Activated T-cell treated with anti-CD3 and anti-CD28 coated beads, Interleukin-2, amount 50 U/mL, for 48 hours (primary cell): ENCODE data around the gene IFNAR1.
"Not testable (repeated sequence)": the region's sequence is repeated elsewhere in the genome, so short reads cannot be mapped to it uniquely, and the experiment has no call there.

Experiments
- DNase-seq, 2 experiments: peaks; one replicate each; pipeline ENCODE4 v3.0.0-alpha.2; 2020

IFNAR1 gene

GRCh38 chr21:33378081-33378480 is 53.3 kb downstream of the IFNAR1 start:
- DNase-seq, result no peak

GRCh38 chr21:33379934-33380333 is 55.2 kb downstream of the IFNAR1 start:
- DNase-seq, result not testable (repeated sequence)

GRCh38 chr21:33380483-33380998 is 55.8 kb downstream of the IFNAR1 start:
- peak; percentile 93 to 94 for DNase-seq

GRCh38 chr21:33381381-33381780 is 56.6 kb downstream of the IFNAR1 start:
- not testable (repeated sequence) for DNase-seq

- peak; percentile 77 to 81 for DNase-seq
Observed at GRCh38 chr21:33383056-33383888, 58.5 kb downstream of the IFNAR1 start.

- DNase-seq, result peak in 1 of 2 experiments; percentile 48
Observed at GRCh38 chr21:33384841-33385331, 60.1 kb downstream of the IFNAR1 start.

GRCh38 chr21:33386222-33386784 is 61.5 kb downstream of the IFNAR1 start:
- no peak for DNase-seq

- DNase-seq, result no peak
Observed at GRCh38 chr21:33387294-33387693, 62.5 kb downstream of the IFNAR1 start.

- no peak for DNase-seq
Observed at GRCh38 chr21:33388188-33388587, 63.4 kb downstream of the IFNAR1 start.

- no peak for DNase-seq
Observed at GRCh38 chr21:33390479-33390878, 65.7 kb downstream of the IFNAR1 start.

GRCh38 chr21:33391656-33392055 is 66.9 kb downstream of the IFNAR1 start:
- DNase-seq, result no peak

- DNase-seq, result no peak
Observed at GRCh38 chr21:33392284-33392985, 67.7 kb downstream of the IFNAR1 start.

- DNase-seq, result no peak
Observed at GRCh38 chr21:33393348-33393747, 68.6 kb downstream of the IFNAR1 start.

- no peak for DNase-seq
Observed at GRCh38 chr21:33394260-33394659, 69.5 kb downstream of the IFNAR1 start.

- no peak for DNase-seq
Observed at GRCh38 chr21:33395891-33396331, 71.1 kb downstream of the IFNAR1 start.

- DNase-seq, result no peak
Observed at GRCh38 chr21:33396436-33396835, 71.7 kb downstream of the IFNAR1 start.

- no peak for DNase-seq
Observed at GRCh38 chr21:33396951-33397350, 72.2 kb downstream of the IFNAR1 start.

- no peak for DNase-seq
Observed at GRCh38 chr21:33397717-33398116, 72.9 kb downstream of the IFNAR1 start.

- DNase-seq, result no peak
Observed at GRCh38 chr21:33398361-33398760, 73.6 kb downstream of the IFNAR1 start.

- no peak for DNase-seq
Observed at GRCh38 chr21:33401630-33401992, 76.8 kb downstream of the IFNAR1 start.

- DNase-seq, result no peak
Observed at GRCh38 chr21:33402001-33402979, 77.5 kb downstream of the IFNAR1 start.

GRCh38 chr21:33403128-33403785 is 78.5 kb downstream of the IFNAR1 start, which contains the start of gene IFNGR2:
Gene IFNGR2 (plus strand): TSS chr21:33403413. CDS start chr21:33403544, 131 bp downstream.
- DNase-seq, result peak; percentile 44 to 60
